GM21360 (cell line): Measurements from ENCODE around the gene FBXO42.
A peak's percentile ranks its signal among the peaks of the same experiment; 100 is the strongest.

Experiments used
- ATAC-seq: cut with Tn5 transposase; IDR thresholded peaks from one replicate; pipeline ENCODE4 v1.9.1; 2021; ENCODE audit warnings: mild to moderate bottlenecking, moderate library complexity; ENCODE audit not compliant: unreplicated experiment

Gene FBXO42

DNA sequence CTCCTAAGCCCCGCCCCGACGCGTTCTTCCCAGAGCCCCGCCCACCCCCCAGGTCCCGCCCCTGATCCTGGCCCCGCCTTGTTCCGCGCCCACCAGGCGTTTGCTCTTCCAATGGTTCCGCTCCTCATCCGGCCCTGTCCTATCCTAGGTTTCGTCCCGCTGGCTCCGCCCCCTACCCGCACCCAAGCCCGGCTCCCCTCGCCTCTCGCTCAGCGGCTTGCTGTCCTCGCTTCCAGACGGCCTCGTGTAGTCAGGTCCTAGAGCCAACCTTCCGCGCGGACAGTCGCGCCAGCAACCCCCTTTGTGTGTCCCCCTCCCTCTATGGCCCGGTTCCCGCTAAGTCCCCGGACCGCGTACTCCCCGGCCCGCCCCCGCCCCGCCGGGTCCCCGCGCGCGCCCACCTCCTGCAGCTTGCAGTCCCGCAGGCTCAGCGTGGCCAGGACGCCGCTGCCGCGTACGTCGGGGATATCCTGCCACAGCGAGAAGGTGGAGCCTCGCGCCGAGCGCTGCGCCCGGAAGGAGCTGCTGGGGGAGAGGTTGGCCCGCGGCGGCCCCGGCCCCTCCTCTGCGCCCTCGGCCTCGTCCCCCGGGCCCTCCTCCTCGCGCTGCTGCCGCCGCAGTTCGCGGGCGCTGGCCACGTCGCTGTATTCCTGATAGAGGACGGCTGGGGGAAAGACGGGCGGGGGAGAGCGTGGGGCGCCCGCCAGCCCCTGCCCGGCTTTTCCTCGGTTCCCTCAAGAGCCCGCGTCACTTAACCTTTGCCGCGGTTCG lies 145.5 kb downstream of the FBXO42 start:
- ATAC-seq, result peak; percentile 66

DNA sequence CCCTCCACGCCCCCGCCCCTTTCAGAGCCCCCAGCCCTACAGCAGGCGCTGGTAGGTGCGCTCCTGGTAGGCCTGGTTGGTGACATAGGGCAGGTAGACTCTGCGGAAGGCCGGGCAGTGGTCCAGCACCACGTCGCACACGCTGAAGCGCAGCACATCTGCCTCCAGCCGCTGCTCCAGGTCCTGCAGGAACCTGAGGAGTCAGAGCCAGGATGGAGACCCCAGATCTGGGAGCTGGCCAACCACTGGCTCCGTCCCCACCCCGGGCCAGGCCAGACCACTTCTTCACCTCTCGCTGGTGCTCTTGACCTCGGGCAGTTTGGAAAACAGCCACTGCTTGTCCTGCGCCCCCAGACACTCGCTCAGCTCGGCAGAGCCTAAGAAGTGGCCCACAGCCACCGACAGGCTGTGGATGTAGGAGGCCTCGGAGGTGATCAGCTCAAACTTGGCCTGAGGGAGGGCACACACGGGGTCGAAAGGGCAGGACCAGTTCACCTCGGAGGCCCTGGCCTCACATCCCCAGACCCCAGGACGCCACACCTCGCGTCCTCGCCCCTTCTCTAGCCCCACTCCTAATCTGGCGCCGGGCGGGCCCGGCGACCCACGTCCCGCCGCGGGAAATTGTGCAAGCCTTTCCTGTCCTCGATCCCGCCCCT lies 146.3 kb downstream of the FBXO42 start:
- ATAC-seq, result no peak

DNA sequence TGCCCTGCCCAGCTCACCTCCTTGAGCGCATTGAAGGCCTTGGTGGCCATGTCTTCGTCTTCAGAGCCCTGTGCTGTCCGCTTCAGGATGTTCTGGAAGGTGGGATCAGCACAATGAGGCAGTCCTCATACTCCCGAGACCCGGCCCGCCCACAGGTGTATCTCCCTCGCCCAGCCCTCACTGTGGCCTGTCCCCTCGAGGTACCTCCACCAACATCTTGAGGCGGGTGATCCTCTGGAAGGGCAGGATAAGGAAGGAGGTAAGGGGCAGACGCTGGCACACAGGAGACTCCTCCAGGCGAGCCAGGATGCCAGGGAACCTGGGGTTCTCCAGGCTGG lies 147.0 kb downstream of the FBXO42 start:
- ATAC-seq, result no peak

DNA sequence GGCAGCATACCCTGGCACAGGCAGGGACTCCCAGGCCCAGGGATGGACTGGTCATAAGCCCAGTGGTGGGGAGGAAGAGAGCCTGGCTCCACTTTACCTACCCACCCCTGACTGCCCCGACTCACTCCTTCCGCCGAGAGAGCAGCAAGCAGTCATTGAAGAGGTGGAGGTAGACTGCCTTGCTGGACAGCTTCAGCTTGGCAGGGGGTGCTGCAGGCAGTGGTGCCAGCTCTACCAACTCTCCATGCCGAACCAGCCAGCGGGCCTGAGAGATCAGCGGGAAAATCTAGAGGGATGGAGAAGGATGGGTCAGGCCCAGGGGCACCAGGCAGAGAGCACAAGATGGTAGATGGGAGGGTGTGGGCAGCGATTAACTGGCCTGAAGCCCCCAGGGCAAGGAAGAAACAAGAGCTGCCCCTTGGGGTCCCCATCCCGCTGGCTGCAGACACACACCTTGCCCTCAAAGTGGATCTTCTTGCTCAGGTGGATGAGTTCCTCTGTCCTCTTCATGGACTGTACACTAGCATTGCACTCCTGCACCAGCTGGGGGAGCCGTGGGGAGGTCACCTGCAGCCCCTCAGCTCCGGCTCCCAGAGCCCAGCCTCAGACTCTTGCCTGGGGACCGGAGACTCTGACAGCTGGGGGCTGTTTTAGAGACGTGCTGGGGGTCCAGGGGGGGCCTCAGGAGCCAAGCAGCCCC lies 147.5 kb downstream of the FBXO42 start:
- no peak for ATAC-seq

DNA sequence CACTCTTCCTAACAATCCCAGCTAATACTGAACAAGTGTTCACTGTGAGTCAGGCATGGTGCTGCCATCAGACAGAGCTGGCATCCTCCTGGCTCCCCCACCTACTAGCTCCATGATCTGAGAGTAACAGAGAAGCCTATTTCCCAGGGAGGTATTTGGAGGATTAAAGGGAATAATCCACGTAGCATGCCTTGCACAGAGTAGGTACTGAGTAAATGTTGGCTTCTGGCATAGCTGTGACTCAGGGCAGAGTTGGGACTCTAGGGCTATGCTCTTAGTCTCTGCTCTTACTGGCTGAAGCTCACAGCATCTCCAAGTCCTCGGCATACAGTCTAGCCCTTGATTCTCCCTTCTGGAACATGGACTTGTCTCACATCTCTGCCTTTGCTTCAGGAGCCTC lies 148.1 kb downstream of the FBXO42 start:
- no peak for ATAC-seq

DNA sequence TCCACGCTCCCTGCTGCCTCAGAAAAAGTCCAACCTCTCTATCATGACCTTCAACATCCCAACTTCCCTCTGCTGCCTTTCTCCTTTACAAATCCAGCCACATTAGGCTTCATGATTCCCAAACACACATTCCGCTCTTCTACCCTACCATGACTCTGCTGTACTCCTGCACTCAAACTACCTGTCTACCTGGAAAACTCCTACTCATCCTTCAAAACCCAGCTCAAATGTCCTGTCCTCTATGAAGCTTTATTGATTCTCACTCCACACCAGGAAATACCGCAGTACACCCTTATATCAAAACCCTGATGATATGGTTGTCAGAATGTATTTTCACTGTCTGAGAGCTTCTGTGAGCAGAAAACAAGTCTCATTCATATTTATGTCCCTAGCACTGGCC lies 148.7 kb downstream of the FBXO42 start:
- no peak for ATAC-seq

DNA sequence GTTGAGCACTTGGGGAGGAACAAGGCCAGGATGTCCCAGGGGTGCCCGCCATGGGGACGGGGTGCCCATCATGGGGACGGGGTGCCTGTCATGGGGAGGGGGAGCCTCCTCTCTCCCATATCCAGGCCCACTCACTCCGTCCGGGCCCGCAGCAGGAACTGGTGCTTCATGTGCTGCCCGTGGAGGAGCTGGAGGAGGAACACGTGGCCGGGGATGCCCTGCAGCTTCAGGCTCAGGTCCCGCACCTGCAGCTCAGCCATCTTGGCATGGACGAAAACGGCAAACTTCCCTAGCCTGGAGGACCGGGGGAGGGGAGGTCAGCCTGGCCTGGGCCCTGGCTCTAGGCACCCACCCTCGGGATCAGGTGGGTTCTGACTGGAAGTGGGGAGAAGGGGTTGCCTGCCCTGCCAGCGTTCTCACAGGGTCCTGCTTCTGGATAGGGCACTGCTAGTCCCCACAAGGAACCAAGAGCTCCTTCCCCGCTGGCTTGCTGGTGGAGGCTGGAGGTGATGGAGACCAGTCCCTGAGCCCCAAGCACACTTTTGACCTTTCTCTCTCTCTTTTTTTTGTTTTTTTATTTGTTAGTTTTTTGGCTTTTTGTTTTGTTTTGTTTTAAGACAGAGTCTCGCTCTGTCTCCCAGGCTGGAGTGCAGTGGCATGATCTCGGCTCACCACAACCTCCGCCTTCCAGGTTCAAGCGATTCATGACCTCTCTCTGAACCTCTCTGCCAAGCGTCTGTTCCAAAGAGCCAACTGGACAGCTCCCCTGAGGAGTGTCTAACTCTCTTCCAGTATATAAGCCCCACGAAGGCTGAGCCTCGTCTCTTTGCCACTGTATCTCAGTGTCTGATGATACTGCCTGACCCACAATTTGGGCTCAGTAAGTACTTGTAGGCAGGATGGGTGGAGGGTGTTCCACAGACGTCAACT lies 149.7 kb downstream of the FBXO42 start:
- ATAC-seq, result no peak

DNA sequence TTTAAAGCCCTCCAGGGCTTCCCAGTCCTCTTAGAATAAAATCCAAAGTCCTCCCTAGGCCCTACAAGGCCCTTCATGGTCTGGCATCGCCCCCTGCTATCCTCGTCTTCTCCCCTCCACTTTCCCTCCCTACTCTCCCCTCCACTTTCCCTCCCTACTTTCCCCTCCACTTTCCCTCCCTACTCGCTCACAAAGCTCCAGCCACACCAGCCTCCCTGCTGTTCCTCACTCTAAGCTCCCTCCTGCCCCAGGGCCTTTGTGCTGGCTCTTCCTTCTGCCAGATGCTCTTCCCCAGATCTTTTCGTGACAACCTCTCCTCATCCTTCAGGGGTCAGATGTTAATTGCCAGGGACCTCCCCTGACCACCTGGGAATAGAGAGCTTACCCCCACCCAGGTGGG lies 152.6 kb downstream of the FBXO42 start:
- ATAC-seq, result no peak

DNA sequence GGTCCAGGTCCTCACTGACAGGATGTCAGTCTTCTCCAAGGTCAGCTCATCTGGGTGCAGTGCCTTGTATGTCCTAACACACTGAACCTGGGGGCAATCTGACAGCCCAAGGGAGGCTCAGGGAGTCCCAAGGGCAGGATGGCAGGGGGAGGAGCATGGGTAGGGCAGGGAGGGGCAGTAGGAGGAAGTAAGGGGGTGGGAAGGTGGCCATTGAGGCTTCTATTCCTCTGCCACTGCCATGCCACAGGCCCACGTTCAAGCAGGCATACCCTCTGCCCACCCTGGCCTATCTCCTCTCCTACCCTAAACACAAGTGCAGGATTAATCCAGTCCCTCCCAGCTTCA lies 153.2 kb downstream of the FBXO42 start:
- ATAC-seq, result no peak

DNA sequence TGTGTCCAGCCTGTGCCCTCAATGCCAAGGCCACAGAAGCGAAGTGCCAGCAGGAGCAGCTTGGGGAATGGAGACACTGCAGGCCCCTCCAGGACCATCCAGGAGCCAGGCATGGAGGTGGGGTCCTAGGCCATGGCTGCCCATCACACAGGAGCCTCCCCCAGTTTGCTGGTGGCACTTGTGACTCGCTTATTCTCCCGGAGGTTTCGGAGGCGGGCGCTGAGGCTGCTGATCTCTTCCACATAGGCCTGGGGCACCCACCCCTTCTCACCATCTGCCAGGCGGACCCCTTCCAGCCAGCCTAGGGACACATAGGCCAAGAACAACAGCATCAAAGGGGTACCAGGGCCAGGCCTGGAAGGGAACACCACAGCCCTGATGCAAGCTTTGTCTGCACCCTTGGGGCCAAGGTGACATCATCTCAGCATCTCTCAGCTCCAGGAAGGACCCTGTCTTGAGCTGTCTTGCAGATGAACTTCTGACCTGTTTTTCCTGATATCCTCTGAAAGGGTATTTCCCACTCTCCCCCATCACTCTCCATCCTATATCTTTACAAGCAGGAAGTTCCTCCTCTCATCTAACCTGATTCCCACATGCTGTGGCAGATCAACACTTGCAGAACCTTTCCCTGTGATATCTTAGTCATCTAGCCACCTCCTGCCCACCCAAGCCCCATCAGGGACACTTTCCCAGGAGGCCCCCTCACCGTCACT lies 153.7 kb downstream of the FBXO42 start:
- ATAC-seq, result no peak

DNA sequence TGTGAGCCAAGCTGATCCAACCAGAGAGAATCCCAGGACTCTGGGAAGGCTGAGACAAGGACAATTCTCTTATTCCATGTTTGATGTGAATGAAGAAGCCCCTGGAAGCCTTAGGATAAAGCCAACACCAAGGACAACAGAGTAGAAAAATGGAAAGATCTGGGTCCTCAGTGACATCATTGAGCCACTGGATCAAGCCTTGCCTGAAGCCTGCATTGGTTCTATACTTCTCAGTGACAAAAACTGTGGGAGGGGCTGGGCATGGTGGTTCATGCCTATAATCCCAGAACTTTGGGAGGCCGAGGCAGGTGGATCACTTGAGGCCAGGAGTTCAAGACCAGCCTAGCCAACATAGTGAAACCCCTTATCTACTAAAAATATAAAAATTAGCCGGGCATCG lies 155.4 kb downstream of the FBXO42 start:
- ATAC-seq, result no peak
